GM20431 (cell line): ENCODE data around the gene MUC2.
"Not testable (repeated sequence)": the region's sequence is repeated elsewhere in the genome, so short reads cannot be mapped to it uniquely, and the experiment has no call there.

Experiments used
- in situ Hi-C: fragments of 300-500 bp; cut with MseI, MboI; formaldehyde crosslinking; loops from one replicate; pipeline ENCODE4 v1.15.0; 2020; ENCODE audit warnings: low sequenced_read_pairs; ENCODE audit not compliant: unreplicated experiment

MUC2 gene

DNA sequence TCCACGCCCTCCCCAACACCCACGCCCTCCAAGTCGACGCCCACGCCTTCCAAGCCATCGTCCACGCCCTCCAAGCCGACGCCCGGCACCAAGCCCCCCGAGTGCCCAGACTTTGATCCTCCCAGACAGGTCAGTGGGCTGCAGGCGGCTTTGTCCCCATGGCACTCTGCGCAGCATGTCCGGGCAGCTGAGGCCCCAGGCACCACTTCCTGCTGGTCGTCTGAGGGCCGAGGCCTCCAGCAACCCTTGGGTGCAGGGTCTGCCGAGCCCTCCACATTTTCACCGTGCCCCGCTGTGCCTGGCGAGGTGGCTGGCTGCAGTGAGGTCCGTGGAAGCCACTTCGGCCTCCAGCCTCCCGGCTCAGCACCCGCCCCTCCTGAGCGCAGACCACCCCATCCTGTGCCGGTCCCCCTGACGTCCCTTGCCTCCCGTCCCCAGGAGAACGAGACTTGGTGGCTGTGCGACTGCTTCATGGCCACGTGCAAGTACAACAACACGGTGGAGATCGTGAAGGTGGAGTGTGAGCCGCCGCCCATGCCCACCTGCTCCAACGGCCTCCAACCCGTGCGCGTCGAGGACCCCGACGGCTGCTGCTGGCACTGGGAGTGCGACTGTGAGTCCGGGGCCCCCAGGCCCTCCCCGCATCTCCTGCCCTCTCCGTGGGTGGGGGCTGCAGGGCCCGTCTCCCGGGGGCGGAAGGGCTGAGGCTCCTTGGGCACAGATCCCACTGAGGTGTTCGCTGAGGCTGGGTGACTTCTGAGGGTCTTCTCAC, 26.8 kb downstream of the MUC2 start:
- in situ Hi-C loops, result no loop called here

DNA sequence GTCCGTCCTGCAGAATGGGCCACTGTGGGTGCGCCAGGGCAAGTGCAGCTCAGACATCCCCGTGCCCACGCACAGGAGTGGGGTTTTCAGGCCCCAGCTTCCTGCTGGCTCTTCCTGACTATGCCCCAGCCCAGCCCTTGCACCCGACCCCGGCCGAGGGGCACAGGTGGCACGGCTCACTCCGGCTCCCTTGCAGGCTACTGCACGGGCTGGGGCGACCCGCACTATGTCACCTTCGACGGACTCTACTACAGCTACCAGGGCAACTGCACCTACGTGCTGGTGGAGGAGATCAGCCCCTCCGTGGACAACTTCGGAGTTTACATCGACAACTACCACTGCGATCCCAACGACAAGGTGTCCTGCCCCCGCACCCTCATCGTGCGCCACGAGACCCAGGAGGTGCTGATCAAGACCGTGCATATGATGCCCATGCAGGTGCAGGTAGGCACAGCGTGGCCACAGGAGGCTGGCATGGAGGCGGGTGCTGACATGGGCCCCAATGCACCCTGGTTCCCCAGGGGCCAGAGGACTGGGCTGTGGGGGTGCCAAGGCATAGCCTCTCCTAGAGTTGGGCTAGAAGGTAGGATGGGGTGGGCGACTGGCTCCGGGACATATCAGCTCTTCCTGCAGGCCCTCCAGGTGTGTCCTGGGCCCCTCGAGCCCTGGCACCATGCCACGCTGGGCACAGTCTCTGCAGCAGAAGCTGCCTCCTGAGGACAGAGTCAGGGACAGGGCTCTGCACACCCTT, 27.7 kb downstream of the MUC2 start:
- in situ Hi-C loops, result no loop called here

DNA sequence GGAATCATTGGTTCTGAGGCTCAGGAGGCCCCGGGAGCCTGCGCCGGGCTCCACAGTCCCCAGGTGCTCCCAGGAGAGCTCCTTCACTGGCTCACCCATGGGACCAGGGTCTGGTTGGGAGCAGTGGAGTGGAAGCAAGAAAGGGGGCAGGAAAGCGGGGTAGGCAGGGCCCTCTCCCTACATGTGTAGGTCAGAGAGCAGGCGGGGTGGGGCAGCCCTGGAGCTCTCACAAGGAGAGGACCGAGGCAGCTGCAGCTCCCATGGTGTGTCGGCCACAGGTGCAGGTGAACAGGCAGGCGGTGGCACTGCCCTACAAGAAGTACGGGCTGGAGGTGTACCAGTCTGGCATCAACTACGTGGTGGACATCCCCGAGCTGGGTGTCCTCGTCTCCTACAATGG, 28.3 kb downstream of the MUC2 start:
- in situ Hi-C loops, result no loop called here

DNA sequence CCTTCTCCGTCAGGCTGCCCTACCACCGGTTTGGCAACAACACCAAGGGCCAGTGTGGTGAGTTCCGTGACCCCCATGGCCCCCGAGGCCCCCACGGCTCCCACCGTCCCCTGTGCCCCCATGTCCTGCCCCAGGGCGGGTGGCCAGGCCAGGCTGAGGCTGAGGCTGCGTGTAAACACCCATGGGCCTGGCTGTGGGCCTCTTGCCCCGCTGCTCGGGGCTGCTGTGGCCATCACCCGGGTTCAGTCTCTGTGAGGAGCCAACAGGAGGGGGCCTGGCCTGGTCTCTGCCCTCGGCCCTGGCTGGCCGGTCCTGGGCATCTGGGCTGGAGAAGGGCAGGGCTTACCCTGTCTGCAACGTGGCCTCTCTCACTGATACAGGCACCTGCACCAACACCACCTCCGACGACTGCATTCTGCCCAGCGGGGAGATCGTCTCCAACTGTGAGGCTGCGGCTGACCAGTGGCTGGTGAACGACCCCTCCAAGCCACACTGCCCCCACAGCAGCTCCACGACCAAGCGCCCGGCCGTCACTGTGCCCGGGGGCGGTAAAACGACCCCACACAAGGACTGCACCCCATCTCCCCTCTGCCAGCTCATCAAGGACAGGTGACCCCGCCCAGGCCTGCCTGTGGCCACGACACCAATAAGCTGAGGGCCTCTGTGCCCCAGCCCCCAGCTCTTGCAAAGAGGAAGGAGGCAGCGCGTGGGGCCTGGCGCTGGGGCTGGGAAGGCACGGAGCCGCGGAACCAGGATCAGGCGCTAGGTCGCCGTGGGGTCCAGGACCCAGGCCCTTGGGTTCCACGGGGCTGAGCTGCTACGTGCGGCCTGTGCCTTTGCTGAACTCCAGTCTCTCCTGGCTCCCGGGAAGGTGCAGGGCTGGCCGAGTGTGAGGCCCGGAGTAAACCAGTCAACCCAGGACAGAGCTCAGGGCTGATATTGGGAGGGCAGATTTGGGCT, 29.0 kb downstream of the MUC2 start:
- in situ Hi-C loops, result no loop called here

DNA sequence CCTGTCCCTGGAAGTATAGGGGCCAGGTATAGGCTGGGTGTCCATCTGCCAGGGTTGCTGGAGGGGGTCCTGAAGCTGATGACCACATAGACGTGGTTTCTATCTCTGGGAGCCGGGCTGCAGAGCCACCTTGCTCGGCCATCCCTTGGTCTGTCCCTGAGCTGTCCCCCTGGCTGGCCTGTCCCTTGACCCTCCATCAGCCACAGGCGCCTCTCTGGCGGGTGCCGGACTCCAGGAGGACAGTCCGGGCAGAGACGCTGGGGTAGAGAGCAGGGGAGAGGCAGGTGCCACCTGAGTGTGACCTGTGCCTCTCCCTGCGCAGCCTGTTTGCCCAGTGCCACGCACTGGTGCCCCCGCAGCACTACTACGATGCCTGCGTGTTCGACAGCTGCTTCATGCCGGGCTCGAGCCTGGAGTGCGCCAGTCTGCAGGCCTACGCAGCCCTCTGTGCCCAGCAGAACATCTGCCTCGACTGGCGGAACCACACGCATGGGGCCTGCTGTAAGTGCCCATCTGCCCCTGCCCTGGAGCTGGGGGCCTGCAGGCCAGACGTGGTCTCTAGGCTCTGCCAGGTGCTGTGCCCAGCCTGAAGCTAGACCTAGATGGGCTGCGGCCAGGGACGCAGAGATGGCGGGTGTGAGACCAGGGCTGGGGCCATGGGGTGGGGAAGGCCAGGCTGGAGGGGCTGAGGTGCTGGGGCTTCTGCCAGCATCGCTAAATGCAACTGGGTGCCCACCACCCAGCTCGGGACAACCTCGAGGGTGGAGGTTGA, 29.9 kb downstream of the MUC2 start:
- in situ Hi-C loops, result no loop called here

DNA sequence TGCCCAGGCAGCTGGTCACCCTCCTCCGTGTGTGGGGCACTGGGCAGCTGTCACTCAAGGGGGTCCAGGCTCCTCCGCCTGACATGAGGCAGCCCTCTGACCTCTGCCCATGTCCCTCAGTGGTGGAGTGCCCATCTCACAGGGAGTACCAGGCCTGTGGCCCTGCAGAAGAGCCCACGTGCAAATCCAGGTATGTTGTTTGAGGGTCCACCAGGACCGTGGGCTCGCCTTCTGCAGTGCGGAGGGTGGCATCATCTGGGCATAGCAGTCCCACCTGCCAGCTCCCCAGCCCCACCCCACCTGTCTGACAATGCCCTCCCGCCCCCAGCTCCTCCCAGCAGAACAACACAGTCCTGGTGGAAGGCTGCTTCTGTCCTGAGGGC, 30.5 kb downstream of the MUC2 start:
- in situ Hi-C loops, result no loop called here

DNA sequence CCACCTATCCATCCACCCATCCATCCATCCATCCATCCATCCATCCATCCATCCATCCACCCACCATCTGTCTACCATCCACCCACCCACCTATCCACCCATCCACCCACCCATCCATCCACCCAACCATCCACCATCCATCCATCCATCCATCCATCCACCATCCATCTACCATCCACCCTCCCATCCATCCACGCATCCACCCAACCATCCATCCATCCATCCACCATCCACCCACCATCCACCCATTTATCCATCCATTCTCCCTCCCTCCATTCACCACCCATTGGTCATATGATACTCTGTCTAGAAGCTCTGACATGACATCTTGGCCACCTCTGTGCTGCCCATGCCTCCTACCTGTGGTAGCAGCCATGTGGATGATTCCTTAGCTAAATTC, 31.7 kb downstream of the MUC2 start:
- in situ Hi-C loops, result no loop called here

DNA sequence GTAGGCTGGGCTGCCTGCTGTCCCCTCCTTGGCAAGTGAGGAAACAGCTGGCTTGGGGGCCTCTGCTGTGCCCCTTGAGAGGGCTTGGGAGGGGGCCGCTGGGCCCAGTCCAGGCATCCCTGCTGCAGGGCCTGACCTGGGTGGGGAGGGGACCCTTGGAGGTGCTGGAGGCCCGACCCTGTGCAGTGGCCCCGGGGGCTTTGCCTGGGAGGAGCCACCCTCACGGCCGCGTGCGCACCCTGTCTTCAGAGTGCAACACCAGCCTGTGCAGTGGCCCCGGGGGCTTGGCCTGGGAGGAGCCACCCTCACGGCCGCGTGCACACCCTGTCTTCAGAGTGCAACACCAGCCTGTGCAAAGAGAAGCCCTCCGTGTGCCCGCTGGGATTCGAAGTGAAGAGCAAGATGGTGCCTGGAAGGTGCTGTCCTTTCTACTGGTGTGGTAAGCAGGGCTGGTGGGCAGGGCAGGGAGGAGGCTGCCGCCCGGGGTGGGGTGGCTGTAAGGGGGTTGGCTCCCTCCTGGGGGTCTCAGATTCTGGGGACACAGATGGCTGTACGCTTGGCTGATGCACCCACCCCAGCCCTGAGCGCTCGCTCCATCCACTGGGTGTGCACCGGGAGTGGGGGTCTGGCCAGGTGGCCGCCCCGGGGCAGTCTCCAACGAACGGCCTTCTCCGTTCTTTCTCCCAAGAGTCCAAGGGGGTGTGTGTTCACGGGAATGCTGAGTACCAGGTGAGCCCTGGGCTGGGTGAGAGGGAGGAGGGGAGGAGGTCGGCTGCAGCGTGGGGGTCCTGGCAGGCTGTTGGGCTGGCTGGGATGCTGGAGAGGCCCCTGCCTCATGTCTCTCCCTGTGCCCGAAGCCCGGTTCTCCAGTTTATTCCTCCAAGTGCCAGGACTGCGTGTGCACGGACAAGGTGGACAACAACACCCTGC, 32.9 kb downstream of the MUC2 start:
- in situ Hi-C loops, result no loop called here

DNA sequence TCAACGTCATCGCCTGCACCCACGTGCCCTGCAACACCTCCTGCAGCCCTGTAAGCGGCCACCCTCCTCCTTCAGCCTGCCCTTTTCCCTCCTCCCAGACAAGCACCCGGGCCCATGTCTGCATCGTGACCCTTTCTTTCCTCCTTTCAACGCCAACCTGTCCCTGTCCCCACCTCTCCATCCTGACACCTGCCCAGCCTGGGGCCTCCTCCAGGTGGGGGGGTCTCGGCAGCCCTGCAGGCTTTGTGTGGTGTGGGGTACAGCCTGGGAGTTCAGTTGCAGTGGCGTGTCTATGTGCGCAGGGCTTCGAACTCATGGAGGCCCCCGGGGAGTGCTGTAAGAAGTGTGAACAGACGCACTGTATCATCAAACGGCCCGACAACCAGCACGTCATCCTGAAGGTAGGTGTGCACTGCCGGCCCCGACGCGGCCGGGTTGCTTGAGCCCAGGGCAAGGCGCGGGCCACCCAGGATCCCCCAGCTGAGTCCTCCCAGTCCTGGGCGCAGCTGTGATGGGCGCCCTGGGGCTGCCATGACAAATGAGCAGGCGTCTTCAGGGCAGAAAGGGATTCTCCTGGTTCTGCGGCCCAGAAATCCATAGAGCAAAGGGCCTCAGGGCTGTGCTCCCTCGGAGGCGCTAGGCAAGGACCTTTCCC, 33.7 kb downstream of the MUC2 start:
- in situ Hi-C loops, result no loop called here

DNA sequence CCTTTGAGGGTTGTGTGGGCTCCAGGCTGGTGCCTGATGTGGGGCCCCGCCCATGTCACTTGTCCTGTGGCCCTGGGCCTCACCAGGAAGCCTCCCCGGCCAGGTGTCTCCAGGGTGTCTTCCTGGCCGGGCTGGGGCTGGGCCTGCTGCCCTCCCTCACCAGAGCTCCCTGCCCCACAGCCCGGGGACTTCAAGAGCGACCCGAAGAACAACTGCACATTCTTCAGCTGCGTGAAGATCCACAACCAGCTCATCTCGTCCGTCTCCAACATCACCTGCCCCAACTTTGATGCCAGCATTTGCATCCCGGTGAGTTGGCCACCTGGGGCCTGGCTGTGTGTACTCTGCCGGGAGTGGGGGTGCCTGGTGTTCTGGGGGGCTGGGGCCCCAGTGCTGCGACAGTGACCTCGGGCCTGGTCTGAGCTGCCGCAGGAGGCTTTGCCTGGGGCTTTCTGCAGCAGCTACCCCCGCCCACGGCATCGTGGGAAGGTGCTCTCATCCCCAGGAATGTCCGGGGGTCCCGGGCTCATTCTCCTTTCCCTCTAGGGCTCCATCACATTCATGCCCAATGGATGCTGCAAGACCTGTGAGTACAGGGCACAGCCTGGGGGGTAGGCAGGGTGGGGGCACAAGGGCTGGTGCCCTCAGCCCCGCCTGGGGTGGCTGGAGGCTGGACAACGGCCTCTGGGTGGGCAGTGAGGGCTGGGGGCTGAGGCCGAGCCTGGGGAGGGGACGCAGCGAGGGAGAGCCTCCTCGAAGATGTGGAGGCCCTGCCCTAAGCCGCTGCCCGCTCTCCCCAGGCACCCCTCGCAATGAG, 34.6 kb downstream of the MUC2 start:
- in situ Hi-C loops, result no loop called here

DNA sequence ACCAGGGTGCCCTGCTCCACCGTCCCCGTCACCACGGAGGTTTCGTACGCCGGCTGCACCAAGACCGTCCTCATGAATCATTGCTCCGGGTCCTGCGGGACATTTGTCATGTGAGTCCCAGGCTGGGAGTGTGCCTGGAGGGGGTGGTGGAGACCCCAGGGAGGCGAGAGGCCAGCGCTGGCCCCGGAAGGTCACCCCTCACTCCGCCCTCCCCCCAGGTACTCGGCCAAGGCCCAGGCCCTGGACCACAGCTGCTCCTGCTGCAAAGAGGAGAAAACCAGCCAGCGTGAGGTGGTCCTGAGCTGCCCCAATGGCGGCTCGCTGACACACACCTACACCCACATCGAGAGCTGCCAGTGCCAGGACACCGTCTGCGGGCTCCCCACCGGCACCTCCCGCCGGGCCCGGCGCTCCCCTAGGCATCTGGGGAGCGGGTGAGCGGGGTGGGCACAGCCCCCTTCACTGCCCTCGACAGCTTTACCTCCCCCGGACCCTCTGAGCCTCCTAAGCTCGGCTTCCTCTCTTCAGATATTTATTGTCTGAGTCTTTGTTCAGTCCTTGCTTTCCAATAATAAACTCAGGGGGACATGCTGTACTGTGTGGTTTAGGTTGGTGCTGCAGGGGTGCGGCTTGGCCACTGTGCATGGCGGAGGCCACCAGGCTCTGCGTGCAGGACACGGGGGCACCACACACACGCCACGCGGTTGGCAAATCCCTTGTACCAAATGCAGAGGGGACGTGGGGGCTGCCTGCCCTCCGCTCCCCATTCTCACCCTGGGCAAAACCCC, 35.4 kb downstream of the MUC2 start:
- in situ Hi-C loops, result no loop called here

DNA sequence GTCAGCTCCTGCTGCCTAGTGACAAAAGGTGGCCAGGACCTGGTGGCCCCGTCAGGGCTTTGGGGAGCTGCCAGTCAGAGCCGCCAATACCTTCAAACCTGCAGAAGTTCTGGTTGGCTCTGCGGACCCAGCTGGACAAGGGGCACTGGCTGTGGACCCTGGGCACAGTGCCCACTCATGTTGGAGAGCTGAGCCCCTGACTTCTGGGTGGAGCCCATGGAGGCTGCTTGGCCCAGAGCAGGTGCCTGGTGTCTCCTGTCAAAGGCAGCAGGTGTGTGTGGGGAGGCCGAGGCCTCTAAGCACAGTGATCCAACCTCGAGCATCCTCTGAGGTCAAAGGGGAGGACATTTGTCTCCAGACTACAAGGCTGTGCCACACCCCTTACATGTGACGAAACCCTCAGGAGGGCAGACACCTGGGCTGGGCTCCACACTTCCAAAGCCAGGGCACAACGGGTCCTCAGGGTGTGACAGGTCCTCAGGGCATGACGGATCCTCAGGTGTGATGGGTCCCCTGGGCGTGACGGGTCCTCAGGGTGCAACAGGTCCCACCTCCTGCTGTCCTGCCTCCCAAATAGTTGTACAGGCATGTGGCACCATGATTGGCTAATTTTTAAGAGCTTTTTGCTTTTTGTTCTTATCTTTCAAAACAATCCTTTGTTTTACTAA, 37.0 kb downstream of the MUC2 start:
- in situ Hi-C loops, result no loop called here

DNA sequence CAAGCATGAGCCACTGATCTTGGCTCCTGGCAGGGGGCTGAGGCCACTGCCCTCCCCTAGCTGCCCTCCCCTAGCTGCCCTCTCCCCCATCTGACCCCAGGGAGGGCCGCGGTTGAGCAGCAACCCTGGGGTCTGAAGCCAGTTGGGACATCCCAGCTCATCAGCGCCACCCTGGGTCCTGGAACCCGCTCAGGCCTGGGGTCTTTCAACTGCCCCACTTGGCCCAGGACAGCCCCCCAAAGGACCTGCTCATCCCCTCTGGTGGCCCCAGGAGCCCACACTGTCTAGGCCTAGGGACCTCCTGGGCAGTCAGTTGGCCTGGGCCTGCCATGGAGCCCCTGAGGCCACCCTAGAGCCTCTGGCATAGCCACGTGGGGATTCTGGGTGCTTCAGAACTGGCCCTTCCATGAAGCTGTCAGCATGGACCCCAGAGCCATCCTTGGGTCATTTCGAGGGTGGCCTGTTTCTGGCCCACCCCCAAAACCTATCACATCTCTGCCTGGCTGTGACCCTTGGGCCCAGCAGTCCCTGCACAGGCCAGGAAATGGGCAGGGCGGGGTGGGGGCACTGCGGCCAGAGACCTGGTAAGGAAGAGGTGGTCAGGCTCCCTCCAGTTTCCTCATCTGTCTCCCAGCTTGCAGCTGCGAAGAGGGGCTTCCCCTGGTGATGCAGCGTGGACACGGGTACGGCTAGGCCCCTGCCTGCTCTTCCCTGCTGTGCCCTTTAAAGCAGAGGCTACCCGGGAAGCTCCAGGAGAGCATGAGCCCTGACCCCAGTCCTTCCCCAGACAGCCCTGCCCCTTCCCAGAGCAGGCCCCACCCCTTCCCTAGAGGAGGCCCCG, 37.9 kb downstream of the MUC2 start:
- in situ Hi-C loops, result no loop called here

DNA sequence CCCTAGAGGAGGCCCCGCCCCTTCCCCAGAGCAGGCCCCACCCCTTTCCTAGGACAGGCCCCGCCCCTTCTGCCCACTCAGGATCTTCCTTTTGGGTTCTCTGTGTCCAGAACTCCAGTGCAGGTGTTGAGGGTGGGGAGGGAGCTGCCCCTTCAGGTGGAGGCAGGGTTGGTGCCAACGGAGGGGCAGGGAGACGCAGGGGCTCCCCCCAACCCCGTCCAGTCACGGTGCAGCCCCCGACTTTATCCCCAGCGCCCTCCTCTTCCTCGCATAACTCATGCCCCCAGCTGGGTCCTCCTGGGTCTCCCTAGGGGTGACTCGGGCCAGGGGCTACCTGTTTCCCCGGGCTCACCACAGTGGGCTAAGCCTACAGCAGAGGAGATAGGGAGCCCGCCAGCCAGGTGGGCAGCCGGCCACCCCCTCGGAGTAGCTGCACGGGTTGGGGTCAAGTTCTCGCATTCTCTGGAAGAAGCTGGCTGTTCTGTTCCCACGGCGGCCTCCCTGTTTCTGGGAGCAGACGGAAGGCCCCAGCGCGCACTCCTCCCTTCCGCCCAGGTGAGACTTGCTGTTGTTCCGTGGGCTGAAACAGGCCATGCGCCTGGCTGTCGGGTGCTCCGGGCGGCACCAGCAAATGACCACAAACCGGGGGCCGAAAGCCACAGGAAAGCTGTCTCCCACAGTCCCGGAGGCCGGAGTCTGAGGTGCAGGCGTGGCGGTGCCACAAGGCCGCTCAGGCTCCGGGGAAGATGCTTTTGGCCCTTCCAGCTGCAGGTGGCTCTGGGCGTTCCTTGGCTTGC, 38.9 kb downstream of the MUC2 start:
- in situ Hi-C loops, result no loop called here

DNA sequence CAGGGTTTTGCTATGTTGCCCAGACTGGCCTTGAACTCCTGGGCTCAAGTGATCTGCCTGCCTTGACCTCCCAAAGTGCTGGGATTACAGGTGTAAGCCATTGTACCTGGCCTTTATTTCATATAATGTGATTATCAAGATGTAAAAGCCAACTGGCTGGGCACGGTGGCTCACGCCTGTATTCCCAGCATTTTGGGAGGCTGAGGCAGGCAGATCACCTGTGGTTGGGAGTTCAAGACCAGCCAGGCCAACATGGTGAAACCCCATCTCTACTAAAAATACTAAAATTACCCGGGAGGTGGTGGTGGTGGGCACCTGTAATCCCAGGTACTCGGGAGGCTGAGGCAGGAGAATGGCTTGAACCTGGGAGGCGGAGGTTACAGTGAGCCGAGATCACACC, 40.6 kb downstream of the MUC2 start:
- in situ Hi-C loops, result not testable (repeated sequence)
